GM12864 (cell line): Measurements from ENCODE around the gene GPHA2.

Source experiments
- DNase-seq: peaks from one replicate; pipeline ENCODE4 v3.0.0-alpha.2; 2011; ENCODE audit warnings: low read depth
- H3K4me3 ChIP-seq: 2 replicates; pipeline ENCODE4 v1.5.1; 2011; ENCODE audit warnings: mild to moderate bottlenecking, low read depth, low read length, control low read depth
- CTCF ChIP-seq: IDR thresholded peaks from 2 replicates; pipeline ENCODE4 v1.5.1; 2011; ENCODE audit warnings: low read depth, mild to moderate bottlenecking, moderate library complexity, low read length, control low read depth, inconsistent platforms; ENCODE audit errors: missing control alignments

The GPHA2 gene

GRCh38 chr11:64967375-64967774 lies 31.7 kb upstream of the GPHA2 start:
- DNase-seq, result no peak
- TF ChIP-seq CTCF, result no peak
- H3K4me3 ChIP-seq, result no peak overlapping the region

GRCh38 chr11:64963072-64963631 lies 27.5 kb upstream of the GPHA2 start:
- no peak overlapping the region for H3K4me3 ChIP-seq
- DNase-seq, result no peak
- TF ChIP-seq CTCF, result no peak

GRCh38 chr11:64960719-64961118 lies 25.0 kb upstream of the GPHA2 start:
- DNase-seq, result no peak
- no peak overlapping the region for H3K4me3 ChIP-seq
- no peak for TF ChIP-seq CTCF

GRCh38 chr11:64959498-64959897 lies 23.8 kb upstream of the GPHA2 start:
- TF ChIP-seq CTCF, result no peak
- no peak overlapping the region for H3K4me3 ChIP-seq
- no peak for DNase-seq

- no peak for TF ChIP-seq CTCF
- H3K4me3 ChIP-seq, result no peak overlapping the region
- DNase-seq, result no peak
Observed at GRCh38 chr11:64954201-64954600, 18.5 kb upstream of the GPHA2 start.

- H3K4me3 ChIP-seq, result no peak overlapping the region
- no peak for DNase-seq
- no peak for TF ChIP-seq CTCF
Observed at GRCh38 chr11:64951529-64951928, 15.8 kb upstream of the GPHA2 start.

GRCh38 chr11:64947208-64947814 lies 11.6 kb upstream of the GPHA2 start:
- H3K4me3 ChIP-seq, result no peak overlapping the region
- TF ChIP-seq CTCF, result no peak
- no peak for DNase-seq
